NCI-H2196 treated with DMSO at 0.1 percent for 48 hours (cell line): ENCODE data around the gene OLIG3.
A peak's percentile ranks its signal among the peaks of the same experiment; 100 is the strongest.

ENCODE experiments used
- DNase-seq: peaks from one replicate; lab custom pipeline; 2025; ENCODE audit not compliant: unreplicated experiment; lab: John Stamatoyannopoulos, UW

The OLIG3 gene

DNA sequence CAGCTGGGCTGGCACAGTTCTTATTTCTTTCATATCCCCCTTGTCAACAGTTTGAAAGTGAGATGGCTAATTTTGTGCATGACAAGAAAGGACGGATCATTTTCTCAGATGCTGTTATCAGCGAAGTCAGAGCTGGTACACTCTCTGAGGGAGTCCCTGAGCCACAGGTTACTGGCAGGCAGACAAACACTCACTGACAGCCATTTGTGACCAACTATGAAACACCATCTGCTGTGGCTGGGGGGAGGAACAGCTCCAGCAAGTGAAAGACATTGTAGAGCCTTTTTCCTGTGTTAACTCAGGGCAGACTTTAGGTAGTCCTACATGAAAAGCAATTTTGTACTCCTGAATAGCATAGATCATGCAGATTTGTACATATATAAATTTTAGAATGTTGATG is 22.2 kb downstream of the OLIG3 start:
- peak; percentile 2 for DNase-seq

DNA sequence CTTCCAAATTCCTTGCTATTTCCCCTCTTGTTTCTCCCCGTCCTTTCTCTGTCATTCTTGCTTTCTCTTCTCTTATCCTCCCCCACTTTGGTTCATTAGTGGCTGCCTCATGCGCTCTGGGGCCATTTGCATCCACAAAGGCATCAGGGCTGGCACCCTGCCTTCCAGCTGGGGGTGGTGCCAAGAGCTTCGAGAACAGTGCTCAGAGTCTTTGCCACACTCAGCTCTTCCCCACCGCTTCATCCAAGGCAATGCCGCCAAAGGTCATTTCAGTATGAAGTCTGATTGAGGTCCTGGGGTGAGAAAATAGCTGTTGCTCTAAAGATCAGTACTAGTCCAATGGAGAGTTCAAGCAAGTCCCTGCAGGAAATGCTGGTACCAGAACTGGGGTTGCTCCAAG is 22.7 kb downstream of the OLIG3 start:
- DNase-seq: no peak

DNA sequence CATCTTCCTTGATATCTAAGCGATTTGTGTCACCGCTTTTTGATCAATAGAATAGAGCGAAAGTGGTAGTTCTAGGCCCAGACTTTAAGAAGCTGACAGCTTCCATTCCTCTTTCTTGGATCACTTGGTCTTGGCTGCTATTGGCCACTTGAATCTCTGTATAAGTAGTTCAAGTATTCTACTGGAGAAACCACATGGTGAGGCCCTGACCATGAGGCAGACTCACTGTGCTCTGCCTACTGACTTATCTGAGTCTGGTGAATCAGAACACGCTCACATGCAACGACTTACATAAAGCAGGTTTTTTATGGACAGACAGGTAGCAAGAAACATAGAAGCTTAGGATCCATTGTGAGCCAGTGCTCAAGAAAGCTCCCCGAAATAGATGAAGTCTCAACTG is 27.0 kb downstream of the OLIG3 start:
- no peak for DNase-seq

DNA sequence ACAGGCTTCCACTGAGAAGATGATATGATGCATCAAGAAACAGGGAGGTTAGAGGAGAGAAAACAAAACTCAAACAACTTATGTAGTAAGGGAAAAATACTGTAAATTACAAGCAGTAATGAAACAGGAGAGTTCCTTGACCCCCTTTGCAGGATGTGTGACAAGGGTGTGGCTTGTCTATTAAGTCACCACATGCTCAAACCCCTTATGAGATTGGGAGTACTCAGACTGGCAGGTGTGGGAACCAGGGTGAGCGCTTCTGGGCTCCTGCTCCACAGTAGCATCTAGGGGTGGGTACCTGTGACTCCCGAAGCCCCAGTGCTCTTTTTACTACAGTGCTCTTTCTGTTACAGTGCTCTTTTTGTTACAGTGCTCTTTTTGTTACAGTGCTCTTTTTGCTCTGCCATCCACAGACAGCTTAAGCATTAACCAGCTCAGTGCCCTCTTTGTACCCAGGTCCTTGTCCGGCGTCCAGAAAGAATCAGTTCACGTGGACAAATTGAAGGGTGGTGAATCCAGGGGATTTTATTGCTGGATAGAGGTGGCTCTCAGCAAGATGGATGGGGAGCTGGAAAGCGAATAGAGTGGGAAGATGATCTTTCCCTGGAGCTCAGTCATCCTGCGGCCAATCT is 28.7 kb downstream of the OLIG3 start:
- no peak for DNase-seq

DNA sequence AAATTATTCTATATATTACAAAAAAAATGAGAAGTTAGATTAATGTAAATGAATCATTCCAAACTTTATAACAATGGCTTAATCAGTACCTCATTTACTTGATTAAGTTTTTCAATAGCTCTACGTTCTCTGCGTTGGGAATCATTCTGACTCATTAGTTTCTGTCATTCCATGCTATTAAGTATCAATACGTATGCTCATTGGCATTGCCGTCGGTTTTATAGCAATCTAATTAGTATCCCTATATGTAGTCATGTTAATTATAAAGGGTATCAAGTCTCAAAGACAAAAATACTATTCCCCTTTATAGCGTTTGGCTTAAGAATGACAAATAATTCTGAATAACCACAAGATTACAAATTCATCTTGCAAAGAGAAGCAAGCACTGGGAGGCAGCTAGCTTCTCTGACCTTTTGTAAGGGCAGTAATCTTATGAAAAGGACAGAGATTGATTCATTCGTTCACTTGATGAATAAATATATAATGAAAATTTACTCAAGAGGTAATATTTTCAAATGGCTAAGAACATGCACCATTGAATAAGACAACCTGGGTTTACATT is 41.8 kb downstream of the OLIG3 start:
- DNase-seq: no peak

DNA sequence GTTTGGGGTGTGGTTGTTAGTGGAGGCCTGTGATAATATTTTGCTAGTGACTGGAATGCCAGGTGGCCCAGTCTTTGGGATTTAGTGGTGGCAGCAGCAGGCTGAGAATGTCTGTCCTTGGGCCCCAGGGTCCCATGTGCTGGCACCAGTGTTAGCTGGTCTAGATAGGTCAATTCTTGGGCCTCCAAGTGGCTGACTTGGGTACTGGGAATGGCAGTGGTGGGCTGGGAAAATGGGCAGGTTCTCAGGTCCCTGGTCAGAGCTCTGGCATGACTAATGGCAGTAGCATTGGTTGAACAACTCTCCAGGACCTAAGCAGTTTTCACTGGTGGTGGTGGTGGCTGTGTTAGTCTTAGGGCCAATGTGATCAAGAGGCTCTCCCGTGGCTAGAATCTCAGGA is 50.3 kb downstream of the OLIG3 start:
- DNase-seq: no peak
